HT1080 (cell line): ENCODE measurements around the gene ASCC3. TPM values are rescaled to one million over a fixed set of nuclear protein-coding genes. Genes with fewer than 3 reads are reported as not detected.

ENCODE experiments used
- DNase-seq: peaks from one replicate; pipeline ENCODE4 v3.0.0-alpha.2; 2015; ENCODE audit warnings: low read depth
- total RNA-seq: library from RNA; depleted of rRNA; stranded (reverse); fragments of >200 nt; shearing (Covaris generic); gene quantifications from 2 replicates; pipeline ENCODE4 v1.2.3, GENCODE V29; 2014

The ASCC3 gene
- total RNA-seq, 1 experiment from 2014 or later: 57.6 TPM

GRCh38 chr6:100599088-100599770, 281.9 kb downstream of the ASCC3 start:
- DNase-seq: no peak

- DNase-seq: no peak
Measured at GRCh38 chr6:100595456-100595855, 285.7 kb downstream of the ASCC3 start.

- DNase-seq: no peak
Measured at GRCh38 chr6:100593522-100593921, 287.6 kb downstream of the ASCC3 start.

DNA sequence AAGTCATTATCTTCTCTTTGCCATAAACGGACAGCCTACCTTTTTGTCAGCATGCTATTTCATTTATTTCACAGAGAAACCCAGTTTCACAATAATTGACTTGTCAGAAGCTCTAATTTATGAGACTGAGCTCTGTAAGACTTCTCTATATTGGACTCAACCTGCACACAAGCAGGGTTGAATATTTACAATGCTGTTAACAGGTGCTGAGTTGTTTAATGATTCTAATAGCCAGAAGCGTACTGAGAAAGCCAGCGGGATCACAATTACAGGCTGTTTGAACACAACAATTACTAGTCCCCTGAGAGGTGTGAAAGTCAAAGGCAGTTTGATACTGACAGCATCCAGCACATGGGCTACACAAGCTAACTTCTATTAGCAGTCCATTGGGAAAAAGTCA, 288.2 kb downstream of the ASCC3 start:
- DNase-seq: no peak

GRCh38 chr6:100577425-100577824, 303.7 kb downstream of the ASCC3 start:
- no peak for DNase-seq

- DNase-seq: no peak
Measured at GRCh38 chr6:100575921-100576320, 305.2 kb downstream of the ASCC3 start.

- no peak for DNase-seq
Measured at GRCh38 chr6:100574836-100575235, 306.3 kb downstream of the ASCC3 start.

- DNase-seq: peak; percentile 38
Measured at GRCh38 chr6:100573166-100573565, 308.0 kb downstream of the ASCC3 start.

- no peak for DNase-seq
Measured at GRCh38 chr6:100568255-100568654, 312.9 kb downstream of the ASCC3 start.

GRCh38 chr6:100566563-100566962, 314.6 kb downstream of the ASCC3 start:
- no peak for DNase-seq

DNA sequence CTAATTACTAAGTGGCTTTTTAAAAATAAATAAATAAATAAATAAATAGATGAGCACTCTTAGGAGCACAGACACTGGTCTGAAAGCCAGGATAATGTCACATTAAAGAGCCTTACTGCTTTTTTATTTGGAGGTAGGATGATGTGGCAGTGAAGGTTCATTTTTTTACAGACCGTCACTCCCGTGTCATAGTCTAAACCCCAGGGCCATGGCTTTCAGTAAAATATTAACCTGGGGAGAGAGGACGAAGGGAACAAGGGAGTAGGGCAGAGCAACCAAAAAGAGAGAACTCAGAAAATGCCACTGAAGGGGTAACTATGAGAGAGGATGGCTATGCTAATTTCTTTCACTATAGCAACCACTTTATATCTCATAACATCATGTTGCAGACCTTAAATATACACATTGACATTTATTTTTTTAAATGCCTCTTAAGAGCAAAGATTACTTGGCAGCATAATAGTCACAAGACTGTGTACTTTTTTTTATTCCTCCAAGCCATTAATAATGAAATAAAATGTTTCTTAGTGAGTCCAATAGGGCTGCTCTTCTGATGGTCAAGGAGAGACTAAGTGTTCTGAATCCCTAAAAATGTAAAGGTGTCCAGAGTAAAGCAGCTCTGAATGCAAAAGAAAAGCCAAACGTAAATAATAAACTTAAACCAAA, 315.6 kb downstream of the ASCC3 start:
- DNase-seq: no peak

- DNase-seq: no peak
Measured at GRCh38 chr6:100559859-100560258, 321.3 kb downstream of the ASCC3 start.

GRCh38 chr6:100554228-100554627, 326.9 kb downstream of the ASCC3 start:
- DNase-seq: no peak

DNA sequence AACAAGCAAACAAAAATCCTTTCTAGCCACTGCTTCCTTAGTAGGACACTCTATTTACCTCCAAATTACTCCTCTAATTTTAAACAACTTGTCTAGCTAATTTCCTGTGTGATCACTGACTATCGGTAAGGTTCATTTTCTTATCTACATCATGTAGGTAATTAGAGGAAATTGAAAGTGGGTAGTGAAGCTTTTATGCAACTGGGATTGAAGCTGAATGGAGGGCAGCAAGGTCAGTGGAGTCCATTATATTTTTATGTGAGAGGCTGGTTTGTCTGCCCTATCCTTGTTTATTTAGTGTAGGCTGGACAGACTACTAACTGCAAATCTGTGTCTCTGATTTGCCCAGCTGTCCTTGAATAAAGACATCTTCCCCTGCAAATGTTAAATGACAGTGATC, 327.9 kb downstream of the ASCC3 start:
- no peak for DNase-seq

- DNase-seq: no peak
Measured at GRCh38 chr6:100549406-100550167, 331.5 kb downstream of the ASCC3 start.

DNA sequence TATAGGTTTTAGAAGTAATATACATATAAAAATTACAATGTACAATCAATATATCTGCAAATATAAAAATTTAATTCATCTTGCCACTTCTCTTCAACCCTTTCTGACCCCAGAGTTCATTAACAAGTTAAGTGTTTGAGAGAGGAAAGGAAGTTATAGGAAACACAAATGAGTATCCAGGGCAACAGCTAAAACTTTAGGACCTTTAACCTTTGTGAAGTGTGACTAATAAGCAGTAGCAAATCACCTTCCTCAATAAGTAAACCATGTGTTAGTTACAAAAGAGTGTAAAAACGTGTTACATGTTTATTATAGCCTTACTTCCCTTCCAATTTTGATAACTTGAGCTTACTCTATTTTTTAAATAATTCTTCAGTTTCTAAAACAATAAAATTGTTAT, 343.0 kb downstream of the ASCC3 start:
- peak; percentile 63 for DNase-seq

- DNase-seq: no peak
Measured at GRCh38 chr6:100518588-100518987, 362.5 kb downstream of the ASCC3 start.

- DNase-seq: no peak
Measured at GRCh38 chr6:100517633-100518032, 363.5 kb downstream of the ASCC3 start.

DNA sequence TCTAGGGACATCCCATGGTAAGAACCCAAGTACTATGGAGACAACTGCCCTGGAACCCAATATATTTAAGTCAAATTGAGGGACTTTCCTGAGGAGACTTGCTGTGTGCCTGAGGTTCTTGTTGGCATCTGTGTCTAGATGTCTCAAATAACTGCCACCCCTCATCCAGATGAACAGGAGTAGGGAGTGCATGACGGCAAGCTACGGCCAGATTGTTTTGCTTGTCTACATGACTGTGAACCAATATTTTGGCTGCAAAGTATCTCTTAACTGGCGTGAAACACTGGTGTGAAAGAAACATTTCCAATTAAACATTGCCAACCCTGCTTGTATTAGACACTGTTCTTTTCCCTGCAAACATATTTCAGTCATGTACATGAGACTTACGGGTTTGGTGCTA, 364.0 kb downstream of the ASCC3 start:
- DNase-seq: no peak

DNA sequence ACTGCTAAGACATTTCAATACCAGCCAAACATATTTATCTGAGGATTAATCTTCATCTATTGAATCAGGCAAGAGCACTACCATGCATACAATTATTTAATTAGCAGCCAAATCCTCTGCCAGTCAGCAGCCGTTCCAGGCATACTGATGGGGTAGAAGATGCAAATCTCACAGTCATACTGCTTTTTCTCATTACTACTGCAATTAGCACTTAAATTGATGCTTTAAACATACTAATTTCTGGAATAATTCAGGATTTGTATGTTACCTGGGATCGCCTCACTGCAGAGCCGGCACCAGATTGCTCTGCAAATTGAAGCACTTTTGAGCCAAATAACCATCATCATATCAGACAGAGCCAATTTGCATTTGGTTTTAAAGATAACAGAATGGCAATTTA, 366.5 kb downstream of the ASCC3 start:
- no peak for DNase-seq

GRCh38 chr6:100512203-100512862, 368.8 kb downstream of the ASCC3 start:
- DNase-seq: peak; percentile 71

- no peak for DNase-seq
Measured at GRCh38 chr6:100509101-100509500, 372.0 kb downstream of the ASCC3 start.
